H9 (cell line): ENCODE data around the gene FGF11. TPM values are rescaled to one million over a fixed set of nuclear protein-coding genes. Genes with fewer than 3 reads are reported as not detected.

ENCODE experiments used
- DNase-seq: peaks from one replicate; pipeline ENCODE4 v3.0.0-alpha.2; 2017
- H2AFZ ChIP-seq: one replicate; pipeline ENCODE4 v1.6.1; 2013; ENCODE audit warnings: mild to moderate bottlenecking, low read length, control low read depth, moderate library complexity
- H2AK5ac ChIP-seq: 2 replicates; pipeline ENCODE4 v1.6.1; 2013; ENCODE audit warnings: low read length, control low read depth, mixed read lengths; ENCODE audit not compliant: insufficient read length
- H2BK120ac ChIP-seq: one replicate; pipeline ENCODE4 v1.6.1; 2013; ENCODE audit warnings: low read depth, mild to moderate bottlenecking, low read length, control low read depth, inconsistent platforms; ENCODE audit not compliant: poor library complexity, severe bottlenecking
- H2BK12ac ChIP-seq: 2 replicates; pipeline ENCODE4 v1.6.1; 2013; ENCODE audit warnings: low read length, control low read depth, mixed read lengths, low read depth; ENCODE audit not compliant: insufficient read length
- H2BK15ac ChIP-seq: 2 replicates; pipeline ENCODE4 v1.6.1; 2013; ENCODE audit warnings: low read depth, low read length, control low read depth
- H2BK20ac ChIP-seq: one replicate; pipeline ENCODE4 v1.6.1; 2013; ENCODE audit warnings: low read depth, mild to moderate bottlenecking, low read length, control low read depth, inconsistent platforms; ENCODE audit not compliant: poor library complexity, severe bottlenecking
- H2BK5ac ChIP-seq: 2 replicates; pipeline ENCODE4 v1.6.1; 2013; ENCODE audit warnings: low read length, control low read depth, mixed read lengths; ENCODE audit not compliant: insufficient read length
- H3K14ac ChIP-seq: 2 replicates; pipeline ENCODE4 v1.6.1; 2013; ENCODE audit warnings: low read length, control low read depth; ENCODE audit not compliant: insufficient read depth
- H3K18ac ChIP-seq: 2 replicates; pipeline ENCODE4 v1.6.1; 2013; ENCODE audit warnings: low read depth, mild to moderate bottlenecking, mixed read lengths, low read length, control low read depth; ENCODE audit not compliant: insufficient read length
- H3K23ac ChIP-seq: 2 replicates; pipeline ENCODE4 v1.6.1; 2013; ENCODE audit warnings: low read length, control low read depth, mixed read lengths, low read depth; ENCODE audit not compliant: insufficient read length
- H3K23me2 ChIP-seq: 2 replicates; pipeline ENCODE4 v1.6.1; 2013; ENCODE audit warnings: low read depth, mild to moderate bottlenecking, mixed read lengths, low read length, control low read depth; ENCODE audit not compliant: insufficient read length, poor library complexity, severe bottlenecking
- H3K27ac ChIP-seq: 2 replicates; pipeline ENCODE4 v1.5.1; 2013; ENCODE audit warnings: low read length, control low read depth, mixed read lengths, low read depth; ENCODE audit not compliant: insufficient read length
- H3K27me3 ChIP-seq: 2 replicates; pipeline ENCODE4 v1.6.1; 2013; ENCODE audit warnings: low read length, control low read depth, inconsistent platforms; ENCODE audit not compliant: insufficient read depth
- H3K4ac ChIP-seq: 2 replicates; pipeline ENCODE4 v1.6.1; 2013; ENCODE audit warnings: low read depth, mild to moderate bottlenecking, control low read depth, inconsistent platforms, low read length, moderate library complexity
- H3K4me1 ChIP-seq: 2 replicates; pipeline ENCODE4 v1.6.1; 2013; ENCODE audit warnings: low read length, control low read depth, inconsistent platforms; ENCODE audit not compliant: insufficient read depth
- H3K4me2 ChIP-seq: 2 replicates; pipeline ENCODE4 v1.6.1; 2013; ENCODE audit warnings: low read length, control low read depth, mixed read lengths; ENCODE audit not compliant: insufficient read length, insufficient read depth
- H3K56ac ChIP-seq: 2 replicates; pipeline ENCODE4 v1.6.1; 2013; ENCODE audit warnings: low read depth, mild to moderate bottlenecking, mixed read lengths, low read length, control low read depth; ENCODE audit not compliant: insufficient read length
- H3K79me1 ChIP-seq: 2 replicates; pipeline ENCODE4 v1.6.1; 2013; ENCODE audit warnings: low read depth, mild to moderate bottlenecking, moderate library complexity, low read length, control low read depth, inconsistent platforms; ENCODE audit not compliant: insufficient read depth, poor library complexity, severe bottlenecking
- H3K79me2 ChIP-seq: 2 replicates; pipeline ENCODE4 v1.6.1; 2013; ENCODE audit warnings: low read length, control low read depth, inconsistent platforms; ENCODE audit not compliant: insufficient read depth
- H3K9ac ChIP-seq: 2 replicates; pipeline ENCODE4 v1.6.1; 2013; ENCODE audit warnings: low read length, control low read depth, mixed read lengths; ENCODE audit not compliant: insufficient read length; ENCODE audit errors: extremely low read depth
- H3K9me3 ChIP-seq: one replicate; pipeline ENCODE4 v1.6.1; 2013; ENCODE audit warnings: low read depth, low read length, inconsistent platforms; ENCODE audit not compliant: control insufficient read depth
- H3T11ph ChIP-seq: one replicate; pipeline ENCODE4 v1.6.1; 2013; ENCODE audit warnings: mild to moderate bottlenecking, low read length, control low read depth, inconsistent platforms
- H4K20me1 ChIP-seq: one replicate; pipeline ENCODE4 v1.6.1; 2013; ENCODE audit not compliant: control insufficient read depth, insufficient read length, insufficient read depth
- H4K5ac ChIP-seq: 2 replicates; pipeline ENCODE4 v1.6.1; 2013; ENCODE audit warnings: low read depth, mild to moderate bottlenecking, mixed read lengths, low read length, control low read depth; ENCODE audit not compliant: insufficient read length
- H4K8ac ChIP-seq: replicated peaks from 2 replicates; pipeline ENCODE4 v1.6.1; 2013; ENCODE audit warnings: low read length, control low read depth, mixed read lengths, low read depth; ENCODE audit not compliant: insufficient read length
- H4K91ac ChIP-seq: 2 replicates; pipeline ENCODE4 v1.6.1; 2013; ENCODE audit warnings: low read depth, mild to moderate bottlenecking, moderate library complexity, mixed read lengths, low read length, control low read depth; ENCODE audit not compliant: insufficient read length
- H3K27ac Mint-ChIP-seq, 3 experiments: 2 replicates in 2 of 3; 3 replicates in 1 of 3; pipeline ENCODE4 v1.8.0; 2020 to 2021; ENCODE audit warnings: mixed read lengths in 3 of 3, mild to moderate bottlenecking in 1 of 3, moderate library complexity in 1 of 3
- H3K27me3 Mint-ChIP-seq: 2 replicates; pipeline ENCODE4 v1.8.0; 2021; ENCODE audit warnings: low read depth, mild to moderate bottlenecking, moderate library complexity, mixed read lengths
- H3K36me3 Mint-ChIP-seq, 3 experiments: 2 replicates in 2 of 3; 3 replicates in 1 of 3; pipeline ENCODE4 v1.8.0; 2020 to 2021; ENCODE audit warnings: low read depth in 3 of 3, mixed read lengths in 3 of 3; ENCODE audit not compliant: insufficient read depth in 1 of 3
- H3K4me1 Mint-ChIP-seq, 2 experiments: 2 replicates each; pipeline ENCODE4 v1.8.0; 2020; ENCODE audit warnings: mixed read lengths in 2 of 2
- H3K4me3 Mint-ChIP-seq, 2 experiments: 2 replicates in 1 of 2; 3 replicates in 1 of 2; pipeline ENCODE4 v1.8.0; 2020 to 2021; ENCODE audit warnings: mild to moderate bottlenecking in 2 of 2, mixed read lengths in 2 of 2, moderate library complexity in 1 of 2
- H3K9me3 Mint-ChIP-seq, 2 experiments: 2 replicates in 1 of 2; 3 replicates in 1 of 2; pipeline ENCODE4 v1.8.0; 2020; ENCODE audit warnings: mild to moderate bottlenecking in 2 of 2, mixed read lengths in 2 of 2, moderate library complexity in 1 of 2
- CTCF ChIP-seq: fragments of 200-600 bp; sonication (generic); conservative IDR thresholded peaks from 3 replicates; pipeline ENCODE4 v1.8.0; 2021; ENCODE audit warnings: antibody characterized with exemption, mild to moderate bottlenecking
- WGBS: extraction: QIAGEN DNeasy Blood & Tissue Kit; methylation state at CpG from one replicate; pipeline ENCODE4 v1.1.7; 2013; ENCODE audit warnings: missing lambda C conversion rate, low lambda C conversion rate, mixed read lengths; ENCODE audit not compliant: insufficient read length; ENCODE audit errors: extremely low coverage; 5-methylcytosine and 5-hydroxymethylcytosine counted together
- total RNA-seq: library from RNA; stranded (reverse); gene quantifications from 2 replicates; pipeline ENCODE4 v1.2.1, GENCODE V29; 2021

The FGF11 gene
- total RNA-seq, 1 experiment from 2014 or later = 15.2 TPM

- Histone ChIP-seq H2BK5ac (no peak overlapping the region), H4K20me1 (no peaks in the 10 kb centered on the region), H3T11ph (no peak overlapping the region), H3K9me3 (no peaks in the 10 kb centered on the region), H3K27ac (no peak overlapping the region), H3K4me2 (no peak overlapping the region), H3K18ac (no peak overlapping the region), H4K91ac (no peak overlapping the region), H3K27me3 (no peaks in the 10 kb centered on the region), H2AK5ac (no peak overlapping the region), H3K4me1 (no peaks in the 10 kb centered on the region), H4K5ac (no peak overlapping the region), H4K8ac (no peak overlapping the region), H2BK12ac (no peak overlapping the region), H2AFZ (no peak overlapping the region), H3K23ac (no peak overlapping the region), H3K14ac (no peak overlapping the region), H3K23me2 (no peaks in the 10 kb centered on the region), H2BK15ac (no peak overlapping the region), H2BK20ac (no peak overlapping the region), H3K79me1 (no peaks in the 10 kb centered on the region), H3K4ac (no peak overlapping the region), H3K9ac (no peak overlapping the region), H2BK120ac (no peak overlapping the region), H3K56ac (no peak overlapping the region), H3K79me2 (no peaks in the 10 kb centered on the region)
- no peak overlapping the region for H3K4me3 Mint-ChIP-seq
- no peak for TF ChIP-seq CTCF
- H3K36me3 Mint-ChIP-seq = peaks cover 0 to 3% (median 0%) of the 10 kb centered on the region in 3 experiments; a peak in 2 of 7 replicates
- DNase-seq = no peak
- no CpG with 5 or more reads among the region's 4 CpGs for WGBS
- no peak overlapping the region for H3K27ac Mint-ChIP-seq
- H3K9me3 Mint-ChIP-seq = no peaks in the 10 kb centered on the region; a peak in 1 of 5 replicates
- H3K4me1 Mint-ChIP-seq = peaks cover 4 to 19% of the 10 kb centered on the region in 2 experiments; a peak in 3 of 4 replicates
- peaks cover 7% of the 10 kb centered on the region for H3K27me3 Mint-ChIP-seq
Observed at GRCh38 chr17:7423679-7424078, 15.6 kb upstream of the FGF11 start.
